Kidney glomerular epithelial cell (primary cell): ENCODE data around the gene CCNY.
A peak's percentile ranks its signal among the peaks of the same experiment; 100 is the strongest.
"Not testable (repeated sequence)": the region's sequence is repeated elsewhere in the genome, so short reads cannot be mapped to it uniquely, and the experiment has no call there.

Experiments
- DNase-seq: peaks from one replicate; lab custom pipeline; 2025; lab: John Stamatoyannopoulos, UW

The CCNY gene

GRCh38 chr10:35336084-35336831, at the start of gene CCNY:
Gene CCNY (plus strand): TSS chr10:35336509. CDS start chr10:35337054, 545 bp downstream.
- DNase-seq, result peak; percentile 66

DNA sequence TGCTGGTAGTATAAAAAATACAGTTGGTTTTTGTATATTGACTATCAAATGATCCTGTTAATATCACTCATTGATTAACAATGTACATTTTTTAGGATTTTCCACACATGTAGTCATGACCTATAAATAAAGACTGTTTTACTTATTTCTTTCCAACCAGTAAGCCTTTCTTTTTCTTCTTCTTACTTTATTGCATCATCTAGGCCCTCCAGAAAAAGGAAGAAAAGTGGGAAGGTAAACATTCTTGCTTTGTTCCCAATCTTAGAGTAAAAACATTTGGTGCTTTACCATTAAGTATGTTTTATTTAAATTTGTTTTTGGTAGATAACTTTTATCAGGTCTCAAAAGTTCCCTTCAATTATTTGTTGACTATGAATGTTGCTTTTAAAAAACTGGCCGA, 47.1 kb upstream of the CCNY start:
- no peak for DNase-seq

- no peak for DNase-seq
These were observed 41.8 kb upstream of the CCNY start for GRCh38 chr10:35294506-35294905.

GRCh38 chr10:35299016-35299415, 37.3 kb upstream of the CCNY start:
- DNase-seq, result no peak

DNA sequence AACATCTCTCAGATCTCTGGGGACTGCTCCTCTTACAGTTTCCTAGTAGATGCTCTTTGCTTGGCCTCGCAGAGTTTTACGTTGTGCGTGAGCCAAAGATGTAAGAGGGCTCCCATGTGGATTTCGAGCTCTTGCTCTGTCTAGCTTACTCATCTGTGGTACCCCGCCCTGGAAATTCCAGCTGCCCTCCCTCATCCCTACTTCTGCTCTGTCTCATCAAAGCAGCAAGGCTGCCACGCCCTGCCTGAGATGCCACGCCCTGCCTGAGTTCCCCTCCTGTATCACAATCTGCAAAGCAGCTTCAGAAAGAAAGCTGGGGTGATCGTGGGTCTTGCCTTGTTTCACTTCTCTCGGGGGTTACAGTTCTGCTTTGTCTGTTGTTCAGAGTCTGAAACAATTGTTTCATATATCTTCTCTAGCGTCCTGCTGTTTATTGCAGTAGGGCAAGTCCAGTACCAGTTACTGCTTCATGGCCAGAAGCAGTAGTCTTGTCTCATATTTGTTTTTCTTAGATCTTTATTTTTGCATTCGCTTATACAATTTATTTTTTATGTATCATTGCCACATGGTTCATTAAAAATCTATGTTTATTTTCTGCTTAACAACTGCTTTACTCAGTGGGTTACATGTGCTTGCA, 36.1 kb upstream of the CCNY start:
- DNase-seq, result no peak

DNA sequence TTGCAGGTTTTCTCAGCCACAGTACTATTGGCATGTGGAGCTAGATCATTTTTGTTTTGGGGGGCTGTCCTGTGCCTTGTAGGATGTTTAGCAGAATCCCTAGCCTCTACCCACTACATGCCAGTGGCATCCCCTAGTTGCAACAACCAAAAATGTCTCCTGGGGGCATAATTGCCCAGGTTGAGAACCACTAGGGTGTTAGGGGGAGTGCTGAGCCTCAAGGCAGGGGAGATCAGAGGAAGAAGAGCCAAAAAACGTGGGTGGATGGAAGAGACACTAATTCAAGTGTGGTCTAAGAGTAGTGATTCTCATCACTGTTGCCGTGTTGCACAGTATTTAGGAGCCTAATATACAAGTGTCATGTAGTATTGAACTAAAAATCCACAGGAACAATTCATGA, 31.7 kb upstream of the CCNY start:
- no peak for DNase-seq

- DNase-seq, result no peak
These were observed 29.5 kb upstream of the CCNY start for GRCh38 chr10:35306852-35307251.

- DNase-seq, result no peak
These were observed 29.0 kb upstream of the CCNY start for GRCh38 chr10:35307297-35307696.

- no peak for DNase-seq
These were observed 27.5 kb upstream of the CCNY start for GRCh38 chr10:35308809-35309208.

- DNase-seq, result not testable (repeated sequence)
These were observed 22.2 kb upstream of the CCNY start for GRCh38 chr10:35314142-35314541.

- DNase-seq, result not testable (repeated sequence)
These were observed 21.1 kb upstream of the CCNY start for GRCh38 chr10:35315235-35315634.

DNA sequence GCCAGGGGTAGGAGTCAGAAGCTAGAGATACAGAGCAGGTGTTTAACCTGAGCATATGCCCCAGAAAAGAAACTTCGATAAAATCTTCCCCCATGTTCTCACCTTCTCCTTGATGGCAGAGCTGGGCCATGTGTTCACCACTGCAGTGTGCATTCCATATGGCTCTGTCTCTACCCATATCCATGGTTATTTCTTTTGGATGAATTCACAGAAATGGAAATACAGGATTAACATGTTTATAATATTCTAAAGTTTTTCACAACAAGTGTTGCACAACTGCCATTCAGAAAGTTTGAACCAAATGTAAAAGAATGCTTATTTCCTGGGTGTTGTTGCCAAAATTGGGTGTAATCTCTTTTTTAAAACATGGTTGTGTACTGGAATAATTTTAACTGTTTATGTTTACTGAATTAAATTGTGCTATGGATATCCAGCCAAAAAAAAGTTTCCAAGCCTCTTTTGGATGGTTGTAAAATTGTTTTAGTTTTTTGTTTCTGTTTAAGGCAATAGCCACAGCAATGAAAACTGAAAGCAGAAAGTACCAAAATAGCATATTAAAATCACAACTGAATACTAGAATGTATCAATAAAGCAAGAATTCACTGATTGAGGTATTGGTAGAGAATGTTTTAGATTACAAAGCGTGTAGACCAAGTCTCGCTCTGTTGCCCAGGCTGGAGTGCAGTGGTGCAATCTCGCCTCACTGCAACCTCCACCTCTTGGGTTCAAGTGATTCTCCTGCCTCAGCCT, 19.9 kb upstream of the CCNY start:
- no peak for DNase-seq

DNA sequence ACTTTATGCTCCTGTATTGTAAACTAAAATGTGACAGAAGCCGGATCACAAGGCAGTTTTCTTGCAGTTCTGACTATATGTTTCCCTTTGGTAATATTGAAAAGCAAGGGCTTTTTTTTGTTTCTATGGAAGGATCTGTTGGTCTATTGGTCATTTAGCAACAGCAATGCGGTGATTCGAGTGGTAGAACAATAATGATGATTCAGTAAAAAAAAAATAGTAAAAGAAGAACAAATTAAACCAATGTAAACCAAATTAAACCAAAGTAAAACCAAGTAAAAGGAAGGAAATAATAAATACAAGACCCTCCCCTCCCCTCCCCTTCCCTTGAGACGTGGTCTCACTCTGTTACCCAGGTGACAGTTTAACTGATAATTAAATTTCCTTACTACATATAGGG, 17.8 kb upstream of the CCNY start:
- no peak for DNase-seq

- DNase-seq, result no peak
These were observed 16.0 kb upstream of the CCNY start for GRCh38 chr10:35320341-35320740.

- DNase-seq, result no peak
These were observed 13.7 kb upstream of the CCNY start for GRCh38 chr10:35322636-35323035.

DNA sequence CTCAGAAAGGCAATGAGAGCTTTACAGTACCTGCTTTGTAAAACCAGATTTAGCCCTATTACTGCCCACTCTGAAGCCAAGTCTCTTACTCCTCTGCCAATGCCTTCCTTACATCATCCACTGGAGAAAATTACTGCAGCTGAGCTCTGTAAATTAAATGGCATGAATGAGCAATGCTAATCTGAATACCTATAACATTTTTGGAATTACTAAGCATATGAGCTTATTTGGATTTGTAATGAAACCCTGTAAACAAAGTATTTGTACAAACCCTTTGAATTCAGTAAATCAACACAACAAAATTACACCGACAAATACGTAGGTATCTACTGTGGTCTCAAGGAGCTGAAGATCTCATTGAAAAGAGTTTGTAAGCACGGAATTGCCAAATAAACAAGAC, 12.1 kb upstream of the CCNY start:
- no peak for DNase-seq

- DNase-seq, result no peak
These were observed 9.7 kb upstream of the CCNY start for GRCh38 chr10:35326466-35327235.

GRCh38 chr10:35327790-35328403, 8.4 kb upstream of the CCNY start:
- no peak for DNase-seq

GRCh38 chr10:35328404-35329037, 7.8 kb upstream of the CCNY start:
- no peak for DNase-seq

DNA sequence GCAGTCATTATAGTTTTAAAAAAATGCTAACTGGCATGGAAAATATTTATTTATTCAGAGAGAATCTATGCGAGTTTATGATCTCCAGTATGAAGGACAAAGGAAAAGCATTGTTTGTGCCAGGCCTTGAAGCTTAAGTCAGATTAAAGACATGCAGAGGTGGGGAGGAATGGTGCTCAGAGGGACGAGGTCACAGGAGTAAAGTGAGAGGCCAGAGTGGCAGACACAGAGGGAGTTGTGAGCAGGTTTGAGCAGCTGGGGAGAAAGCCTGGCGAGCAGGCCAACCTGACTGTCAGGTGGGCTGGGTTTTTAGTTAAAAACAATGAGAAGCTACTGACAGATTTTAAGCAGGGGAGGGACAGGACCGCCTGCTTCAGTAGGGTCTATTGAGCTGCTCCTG, 6.8 kb upstream of the CCNY start:
- DNase-seq, result no peak

DNA sequence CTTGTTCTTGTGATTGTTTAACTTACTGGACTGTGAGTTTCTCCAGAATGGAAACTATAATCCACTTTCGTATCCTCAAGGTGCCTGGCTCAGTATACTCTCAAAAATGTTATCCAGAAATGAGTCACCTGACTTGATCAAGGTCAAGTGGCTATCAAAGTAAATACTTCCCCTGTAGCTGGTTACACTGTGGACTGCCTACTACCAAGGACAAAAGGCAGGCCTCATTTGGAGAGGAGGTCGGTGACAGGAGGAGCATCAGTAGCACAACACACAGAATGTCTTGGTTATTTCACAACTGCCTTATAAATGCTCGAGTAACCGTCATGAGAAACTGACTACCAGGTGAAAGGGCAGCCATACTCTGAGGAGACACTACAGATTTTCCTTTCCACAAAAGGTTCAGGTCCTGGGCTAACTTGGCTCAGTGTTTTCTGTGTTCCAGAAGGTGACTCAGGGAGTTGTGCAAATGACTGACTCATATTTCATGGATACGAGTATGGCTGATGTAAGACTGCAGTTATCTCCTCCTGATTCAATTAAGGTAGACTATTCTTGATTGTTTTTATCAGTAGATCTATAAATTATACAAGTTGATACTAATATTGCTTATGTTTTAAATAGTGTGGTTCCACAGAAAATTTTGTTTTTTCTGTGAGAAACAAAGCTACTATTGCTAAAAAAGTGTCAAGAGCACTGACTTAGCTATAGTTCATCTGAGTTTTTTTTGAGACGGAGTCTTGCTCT, 4.2 kb upstream of the CCNY start:
- DNase-seq, result peak; percentile 82
